HCT116 (cell line): ENCODE results near the gene SLC27A2. TPM values are rescaled to one million over a fixed set of nuclear protein-coding genes. Genes with fewer than 3 reads are reported as not detected.

ENCODE experiments used
- ATAC-seq: fragments of 200-7000 bp; cut with Tn5 transposase; 2 replicates; pipeline ENCODE4 v1.9.1; 2020; ENCODE audit warnings: mild to moderate bottlenecking, moderate library complexity
- BruUV-seq: library from RNA; stranded (reverse); fragments of 400-500 nt; replicated peaks from 2 replicates; lab custom pipeline; 2021; lab: Mats Ljungman, UMichigan
- CTCF ChIA-PET: fragments of 300-600 bp; sonication (Branson Sonifier 250); formaldehyde crosslinking; loops from one replicate; lab custom pipeline; 2021; ENCODE audit warnings: antibody characterized with exemption; lab: Charles Lee
- POLR2A ChIA-PET: fragments of 300-600, 350-600 bp; sonication (Branson Sonifier 250); formaldehyde crosslinking; loops from one replicate; lab custom pipeline; 2021; ENCODE audit warnings: antibody characterized with exemption; lab: Charles Lee
- RAD21 ChIA-PET, 2 experiments: fragments of 300-600 bp; sonication (Branson Sonifier 250); formaldehyde crosslinking; loops; one replicate each; lab custom pipeline; 2023; ENCODE audit warnings: low total read pairs in 2 of 2; ENCODE audit not compliant: uncharacterized antibody in 2 of 2, unreplicated experiment in 2 of 2, low non-redundant PET in 1 of 2; lab: Charles Lee
- DNase-seq: peaks from one replicate; pipeline ENCODE4 v3.0.0-alpha.2; 2010; ENCODE audit warnings: low read depth, low spot score
- H2AFZ ChIP-seq: fragments of 200-600 bp; shearing (Covaris generic), sonication (generic); 2 replicates; pipeline ENCODE4 v1.6.1; 2017; ENCODE audit warnings: low read depth, mixed run types, mixed read lengths, antibody characterized with exemption, low read length; ENCODE audit not compliant: poor library complexity, severe bottlenecking
- H3K27ac ChIP-seq: 2 replicates; pipeline ENCODE4 v1.5.1; 2012; ENCODE audit warnings: low read depth, low read length
- H3K27me3 ChIP-seq: fragments of 200-600 bp; sonication (generic); 2 replicates; pipeline ENCODE4 v1.6.1; 2016; ENCODE audit warnings: mixed run types, low read length, mixed read lengths; ENCODE audit not compliant: insufficient read depth
- H3K36me3 ChIP-seq, 2 experiments: fragments of 200-500 bp in 1 of 2; fragments of 200-600 bp in 1 of 2; sonication (Bioruptor generic) in 1 of 2; sonication (generic) in 1 of 2; 2 replicates each; pipeline versions ENCODE4 v1.5.1 to v1.6.1; 2014 to 2016; ENCODE audit warnings: low read length in 2 of 2, inconsistent platforms in 1 of 2, mixed read lengths in 1 of 2, mixed run types in 1 of 2; ENCODE audit not compliant: insufficient read depth in 2 of 2, control insufficient read depth in 1 of 2
- H3K4me1 ChIP-seq, 2 experiments: fragments of 200-600 bp in 1 of 2; sonication (generic) in 1 of 2; 2 replicates each; pipeline versions ENCODE4 v1.5.1 to v1.6.1; 2012 to 2017; ENCODE audit warnings: low read length in 2 of 2, inconsistent platforms in 1 of 2, mild to moderate bottlenecking in 1 of 2, mixed read lengths in 1 of 2, mixed run types in 1 of 2, moderate library complexity in 1 of 2; ENCODE audit not compliant: insufficient read depth in 2 of 2, control insufficient read depth in 1 of 2
- H3K4me2 ChIP-seq: fragments of 200-600 bp; sonication (generic); 2 replicates; pipeline ENCODE4 v1.6.1; 2017; ENCODE audit warnings: mixed run types, low read length, mixed read lengths
- H3K4me3 ChIP-seq, 2 experiments: fragments of 200-600 bp in 1 of 2; sonication (generic) in 1 of 2; replicated peaks in 1 of 2; 2 replicates each; pipeline ENCODE4 v1.5.1; 2011 to 2016; ENCODE audit warnings: low read length in 2 of 2, control low read depth in 1 of 2, low read depth in 1 of 2, mild to moderate bottlenecking in 1 of 2, mixed read lengths in 1 of 2, mixed run types in 1 of 2
- H3K79me2 ChIP-seq: fragments of 200-600 bp; sonication (generic); 2 replicates; pipeline ENCODE4 v1.6.1; 2017; ENCODE audit warnings: mild to moderate bottlenecking, mixed run types, low read length, moderate library complexity, mixed read lengths; ENCODE audit not compliant: insufficient read depth
- H3K9ac ChIP-seq: fragments of 200-600 bp; sonication (generic); 2 replicates; pipeline ENCODE4 v1.6.1; 2016; ENCODE audit warnings: low read length, mixed read lengths
- H3K9me2 ChIP-seq: fragments of 200-600 bp; sonication (generic), shearing (Covaris generic); 2 replicates; pipeline ENCODE4 v1.6.1; 2017; ENCODE audit warnings: mixed run types, mild to moderate bottlenecking, moderate library complexity; ENCODE audit not compliant: insufficient read depth
- H3K9me3 ChIP-seq, 2 experiments: fragments of 200-500 bp in 1 of 2; fragments of 200-600 bp in 1 of 2; sonication (Bioruptor generic) in 1 of 2; sonication (generic) in 1 of 2; 2 replicates each; pipeline ENCODE4 v1.6.1; 2014 to 2017; ENCODE audit warnings: low read length in 2 of 2, mixed read lengths in 2 of 2, inconsistent platforms in 1 of 2, low read depth in 1 of 2, mild to moderate bottlenecking in 1 of 2, mixed run types in 1 of 2, moderate library complexity in 1 of 2; ENCODE audit not compliant: control insufficient read depth in 1 of 2, insufficient read depth in 1 of 2
- H4K20me1 ChIP-seq: fragments of 200-600 bp; sonication (generic), shearing (Covaris generic); 2 replicates; pipeline ENCODE4 v1.6.1; 2017; ENCODE audit warnings: mixed run types, mild to moderate bottlenecking, moderate library complexity; ENCODE audit not compliant: insufficient read depth
- CEBPB ChIP-seq: IDR thresholded peaks from 2 replicates; pipeline ENCODE4 v1.6.1; 2012; ENCODE audit warnings: low read depth
- EGR1 ChIP-seq: IDR thresholded peaks from 2 replicates; pipeline ENCODE4 v1.6.1; 2012; ENCODE audit warnings: low read depth
- EZH2 ChIP-seq: fragments of 200-600 bp; sonication (generic); IDR thresholded peaks from 2 replicates; pipeline ENCODE4 v1.6.1; 2017; ENCODE audit warnings: antibody characterized with exemption, mixed run types
- FOSL1 ChIP-seq: IDR thresholded peaks from 2 replicates; pipeline ENCODE4 v1.6.1; 2012; ENCODE audit warnings: low read depth
- MAX ChIP-seq: IDR thresholded peaks from 2 replicates; pipeline ENCODE4 v1.6.1; 2012
- POLR2A ChIP-seq: IDR thresholded peaks from 2 replicates; pipeline ENCODE4 v1.7.0; 2011; ENCODE audit warnings: borderline replicate concordance; ENCODE audit not compliant: insufficient read depth, insufficient read length; ENCODE audit errors: extremely low read depth
- POLR2AphosphoS5 ChIP-seq: IDR thresholded peaks from 2 replicates; pipeline ENCODE4 v1.6.1; 2011; ENCODE audit warnings: mild to moderate bottlenecking, low read depth, low read length, moderate library complexity
- RAD21 ChIP-seq: IDR thresholded peaks from 2 replicates; pipeline ENCODE4 v1.6.1; 2012; ENCODE audit warnings: low read depth, mild to moderate bottlenecking
- SP1 ChIP-seq: IDR thresholded peaks from 2 replicates; pipeline ENCODE4 v1.6.1; 2012; ENCODE audit warnings: low read depth
- SRF ChIP-seq: IDR thresholded peaks from 2 replicates; pipeline ENCODE4 v1.6.1; 2012; ENCODE audit warnings: low read depth
- TCF7L2 ChIP-seq: IDR thresholded peaks from 2 replicates; pipeline ENCODE4 v1.7.0; 2011; ENCODE audit warnings: borderline replicate concordance, inconsistent platforms; ENCODE audit not compliant: insufficient read depth, insufficient read length; ENCODE audit errors: extremely low read depth
- YY1 ChIP-seq: IDR thresholded peaks from 2 replicates; pipeline ENCODE4 v1.6.1; 2011; ENCODE audit warnings: low read length, low read depth, moderate library complexity, mild to moderate bottlenecking; ENCODE audit not compliant: insufficient replicate concordance; ENCODE audit errors: extremely low read depth
- ZBTB33 ChIP-seq: IDR thresholded peaks from 2 replicates; pipeline ENCODE4 v1.6.1; 2011; ENCODE audit warnings: mild to moderate bottlenecking, low read length, moderate library complexity; ENCODE audit not compliant: insufficient replicate concordance; ENCODE audit errors: extremely low read depth
- ZFX ChIP-seq: fragments of 450-650 bp; IDR thresholded peaks from 2 replicates; pipeline ENCODE4 v1.6.1; 2017
- ZNF274 ChIP-seq: fragments of 200-500 bp; sonication (Bioruptor generic); IDR thresholded peaks from 2 replicates; pipeline ENCODE4 v1.6.1; 2014; ENCODE audit warnings: mild to moderate bottlenecking, low read depth, low read length, inconsistent platforms
- intact Hi-C: fragments of 100-400 bp; cut with micrococcal nuclease; formaldehyde crosslinking; loops from 2 replicates; pipeline ENCODE4 v1.10.0; 2022
- total RNA-seq: library from RNA; stranded (reverse); gene quantifications from one replicate; pipeline ENCODE4 v1.2.1, GENCODE V29; 2021; ENCODE audit not compliant: unreplicated experiment

The SLC27A2 gene
- total RNA-seq, 1 experiment from 2014 or later: 14.0 TPM

- RAD21 ChIA-PET: interaction anchor here in 1 of 2 experiments (1.1 kb wide), 1 partner anchor 38 kb away, joined by 4 read pairs; no protein-coding TSS in a partner anchor
- intact Hi-C loops: no loop called here
- H3K4me2 ChIP-seq: no peak overlapping the region
Measured at GRCh38 chr15:50186090-50186489, 4.1 kb downstream of the SLC27A2 start.

More at GRCh38 chr15:50186090-50186489, 4.1 kb downstream of the SLC27A2 start:
- Histone ChIP-seq H2AFZ (no peak overlapping the region), H3K4me1 (peaks cover 9 to 20% of the 10 kb centered on the region in 2 experiments; a peak in 3 of 4 replicates), H3K27me3 (no peaks in the 10 kb centered on the region), H3K4me3 (no peak overlapping the region), H3K9ac (no peak overlapping the region), H4K20me1 (no peaks in the 10 kb centered on the region), H3K79me2 (no peaks in the 10 kb centered on the region), H3K9me3 (no peaks in the 10 kb centered on the region), H3K27ac (no peak overlapping the region), H3K9me2 (no peaks in the 10 kb centered on the region), H3K36me3 (no peaks in the 10 kb centered on the region)
- POLR2A ChIA-PET: interaction anchor here (0.7 kb wide), 1 partner anchor 171 kb away, joined by 3 read pairs; no protein-coding TSS in a partner anchor
- no TSS peak for BruUV-seq
- TF ChIP-seq ZBTB33: no peak
- TF ChIP-seq POLR2AphosphoS5: no peak
- no peak for TF ChIP-seq SRF
- TF ChIP-seq POLR2A: no peak
- TF ChIP-seq FOSL1: no peak
- no peak for TF ChIP-seq TCF7L2
- no peak for TF ChIP-seq ZNF274
- no peak for TF ChIP-seq EZH2
- TF ChIP-seq ZFX: no peak
- TF ChIP-seq YY1: no peak
- TF ChIP-seq SP1: no peak
- TF ChIP-seq MAX: no peak
- TF ChIP-seq CEBPB: no peak
- no peak for TF ChIP-seq RAD21
- TF ChIP-seq EGR1: no peak
- DNase-seq (no peak), ATAC-seq (no peak)
- CTCF ChIA-PET: no interaction called here
